Endothelial cell (in vitro differentiated cells): ENCODE results near the gene SPINT4. TPM values are rescaled to one million over a fixed set of nuclear protein-coding genes. Genes with fewer than 3 reads are reported as not detected.
"Not testable (repeated sequence)": the region's sequence is repeated elsewhere in the genome, so short reads cannot be mapped to it uniquely, and the experiment has no call there.

Experiments
- DNase-seq: peaks from one replicate; pipeline ENCODE4 v3.0.0; 2021; ENCODE audit warnings: low spot score
- H3K27ac Mint-ChIP-seq: one replicate; pipeline ENCODE4 v1.8.0; 2021; ENCODE audit warnings: mixed read lengths, inconsistent platforms; ENCODE audit not compliant: unreplicated experiment
- H3K27me3 Mint-ChIP-seq: one replicate; pipeline ENCODE4 v1.8.0; 2021; ENCODE audit warnings: mild to moderate bottlenecking, moderate library complexity, mixed read lengths, inconsistent platforms; ENCODE audit not compliant: unreplicated experiment
- H3K36me3 Mint-ChIP-seq: one replicate; pipeline ENCODE4 v1.8.0; 2021; ENCODE audit warnings: mild to moderate bottlenecking, low read depth, mixed read lengths, inconsistent platforms; ENCODE audit not compliant: unreplicated experiment
- H3K4me1 Mint-ChIP-seq: one replicate; pipeline ENCODE4 v1.8.0; 2021; ENCODE audit warnings: mild to moderate bottlenecking, mixed read lengths, inconsistent platforms; ENCODE audit not compliant: unreplicated experiment
- H3K4me3 Mint-ChIP-seq: one replicate; pipeline ENCODE4 v1.8.0; 2021; ENCODE audit warnings: mild to moderate bottlenecking, mixed read lengths, inconsistent platforms; ENCODE audit not compliant: unreplicated experiment
- H3K9me3 Mint-ChIP-seq: one replicate; pipeline ENCODE4 v1.8.0; 2021; ENCODE audit warnings: mixed read lengths, inconsistent platforms; ENCODE audit not compliant: unreplicated experiment
- CTCF ChIP-seq: fragments of 200-600 bp; sonication (generic); IDR thresholded peaks from one replicate; pipeline ENCODE4 v1.5.0; 2021; ENCODE audit warnings: antibody characterized with exemption; ENCODE audit not compliant: unreplicated experiment
- total RNA-seq: library from RNA; stranded (reverse); fragmentation: NEBNext Ultra II Directional; extraction: Animal tissue kit (Norgen Biotek cat#: 25700); gene quantifications from one replicate; pipeline ENCODE4 v1.2.1, GENCODE V29; 2021; ENCODE audit not compliant: unreplicated experiment

The SPINT4 gene
- total RNA-seq, 1 donor from 2014 or later, result not detected

- H3K27me3 Mint-ChIP-seq, result no peaks in the 10 kb centered on the region
- no peak for TF ChIP-seq CTCF
- H3K4me3 Mint-ChIP-seq, result no peak overlapping the region
- no peak overlapping the region for H3K27ac Mint-ChIP-seq
- DNase-seq, result no peak
- no peaks in the 10 kb centered on the region for H3K4me1 Mint-ChIP-seq
- no peaks in the 10 kb centered on the region for H3K9me3 Mint-ChIP-seq
- peaks cover 3% of the 10 kb centered on the region for H3K36me3 Mint-ChIP-seq
These were observed 26.7 kb upstream of the SPINT4 start for GRCh38 chr20:45695496-45695895.

GRCh38 chr20:45701104-45701503 lies 21.0 kb upstream of the SPINT4 start:
- no peaks in the 10 kb centered on the region for H3K27me3 Mint-ChIP-seq
- no peak overlapping the region for H3K4me3 Mint-ChIP-seq
- no peak overlapping the region for H3K27ac Mint-ChIP-seq
- no peak for DNase-seq
- H3K9me3 Mint-ChIP-seq, result no peaks in the 10 kb centered on the region
- no peaks in the 10 kb centered on the region for H3K36me3 Mint-ChIP-seq
- TF ChIP-seq CTCF, result no peak
- no peaks in the 10 kb centered on the region for H3K4me1 Mint-ChIP-seq

GRCh38 chr20:45701873-45702272 lies 20.3 kb upstream of the SPINT4 start, which contains the start of gene WFDC13:
WFDC13 (plus strand) TSS chr20:45702038; CDS start chr20:45702124, 86 bp downstream.
- H3K4me1 Mint-ChIP-seq, result no peaks in the 10 kb centered on the region
- H3K9me3 Mint-ChIP-seq, result no peaks in the 10 kb centered on the region
- no peak for TF ChIP-seq CTCF
- H3K36me3 Mint-ChIP-seq, result no peaks in the 10 kb centered on the region
- no peak within 1 kb of the TSS for H3K4me3 Mint-ChIP-seq
- no peak within 1 kb of the TSS for H3K27ac Mint-ChIP-seq
- H3K27me3 Mint-ChIP-seq, result no peaks in the 10 kb centered on the region
- no peak for DNase-seq

GRCh38 chr20:45704969-45705637 lies 17.0 kb upstream of the SPINT4 start, which contains the start of gene WFDC10B:
WFDC10B (minus strand) TSS chr20:45705019; CDS start chr20:45685992, 19,027 bp downstream.
- H3K9me3 Mint-ChIP-seq, result no peaks in the 10 kb centered on the region
- no peak for DNase-seq
- H3K4me1 Mint-ChIP-seq, result no peaks in the 10 kb centered on the region
- H3K27me3 Mint-ChIP-seq, result no peaks in the 10 kb centered on the region
- no peak within 1 kb of the TSS for H3K4me3 Mint-ChIP-seq
- no peak within 1 kb of the TSS for H3K27ac Mint-ChIP-seq
- H3K36me3 Mint-ChIP-seq, result no peaks in the 10 kb centered on the region
- TF ChIP-seq CTCF, result no peak

- H3K9me3 Mint-ChIP-seq, H3K4me1 Mint-ChIP-seq, H3K27me3 Mint-ChIP-seq, H3K4me3 Mint-ChIP-seq, DNase-seq, H3K36me3 Mint-ChIP-seq, H3K27ac Mint-ChIP-seq: not testable (repeated sequence)
These were observed 5.9 kb upstream of the SPINT4 start for GRCh38 chr20:45716141-45716688.
